Endodermal cell (in vitro differentiated cells): ENCODE results near the gene LOXL3. TPM values are rescaled to one million over a fixed set of nuclear protein-coding genes. Genes with fewer than 3 reads are reported as not detected.

Experiments used
- DNase-seq: peaks from one replicate; pipeline ENCODE4 v3.0.0-alpha.2; 2017
- H3K27ac ChIP-seq: 2 replicates; pipeline ENCODE4 v1.5.1; 2013; ENCODE audit warnings: mild to moderate bottlenecking, low read depth, low read length, moderate library complexity
- H3K27me3 ChIP-seq: 2 replicates; pipeline ENCODE4 v1.6.1; 2013; ENCODE audit warnings: mild to moderate bottlenecking, low read length, moderate library complexity; ENCODE audit not compliant: insufficient read depth, control insufficient read depth, poor library complexity, severe bottlenecking
- H3K36me3 ChIP-seq: 2 replicates; pipeline ENCODE4 v1.7.0; 2013; ENCODE audit warnings: mild to moderate bottlenecking, low read length, moderate library complexity; ENCODE audit not compliant: control insufficient read depth, insufficient read depth
- H3K4me1 ChIP-seq: one replicate; pipeline ENCODE4 v1.7.0; 2013; ENCODE audit warnings: low read length; ENCODE audit not compliant: control insufficient read depth, insufficient read depth
- H3K4me3 ChIP-seq: 2 replicates; pipeline ENCODE4 v1.5.1; 2013; ENCODE audit warnings: mild to moderate bottlenecking, low read length, moderate library complexity
- H3K9ac ChIP-seq: 2 replicates; pipeline ENCODE4 v1.6.1; 2013; ENCODE audit warnings: mild to moderate bottlenecking, low read length, moderate library complexity; ENCODE audit not compliant: poor library complexity, severe bottlenecking; ENCODE audit errors: extremely low read depth
- H3K9me3 ChIP-seq: 2 replicates; pipeline ENCODE4 v1.6.1; 2013; ENCODE audit warnings: mild to moderate bottlenecking, low read length, moderate library complexity; ENCODE audit not compliant: control insufficient read depth
- H3K27ac Mint-ChIP-seq: 2 replicates; pipeline ENCODE4 v1.8.0; 2020; ENCODE audit warnings: mixed read lengths
- H3K27me3 Mint-ChIP-seq: 2 replicates; pipeline ENCODE4 v1.8.0; 2021; ENCODE audit warnings: mild to moderate bottlenecking, mixed read lengths; ENCODE audit not compliant: insufficient read depth
- H3K36me3 Mint-ChIP-seq: 2 replicates; pipeline ENCODE4 v1.8.0; 2020; ENCODE audit warnings: low read depth, mixed read lengths
- H3K4me1 Mint-ChIP-seq: 2 replicates; pipeline ENCODE4 v1.8.0; 2020; ENCODE audit warnings: mixed read lengths
- H3K4me3 Mint-ChIP-seq: 2 replicates; pipeline ENCODE4 v1.8.0; 2020; ENCODE audit warnings: mild to moderate bottlenecking, moderate library complexity, mixed read lengths
- H3K9me3 Mint-ChIP-seq: 2 replicates; pipeline ENCODE4 v1.8.0; 2020; ENCODE audit warnings: mild to moderate bottlenecking, mixed read lengths
- WGBS, 2 experiments: methylation state at CpG; one replicate each; pipeline versions ENCODE4 v1.1.5 to v1.1.7; 2013; ENCODE audit warnings: missing lambda C conversion rate in 2 of 2, mixed read lengths in 1 of 2; ENCODE audit not compliant: insufficient coverage in 1 of 2, insufficient read length in 1 of 2; 5-methylcytosine and 5-hydroxymethylcytosine counted together
- total RNA-seq, 2 donors: library from RNA; stranded (reverse); fragmentation: NEBNext Ultra II Directional in 1 of 2; extraction: Animal tissue kit (Norgen Biotek cat#: 25700) in 1 of 2; gene quantifications; 2 replicates in 1 of 2; 3 replicates in 1 of 2; pipeline ENCODE4 v1.2.1, GENCODE V29; 2021
- TF ChIP-seq, protein P1 (sequence below): fragments of 200-600 bp; sonication (generic); conservative IDR thresholded peaks from 2 replicates; pipeline ENCODE4 v1.5.0; 2021; ENCODE audit warnings: antibody characterized with exemption, mild to moderate bottlenecking

Gene LOXL3
- total RNA-seq, 2 donors from 2014 or later: 5.4 to 7.6 TPM

DNA sequence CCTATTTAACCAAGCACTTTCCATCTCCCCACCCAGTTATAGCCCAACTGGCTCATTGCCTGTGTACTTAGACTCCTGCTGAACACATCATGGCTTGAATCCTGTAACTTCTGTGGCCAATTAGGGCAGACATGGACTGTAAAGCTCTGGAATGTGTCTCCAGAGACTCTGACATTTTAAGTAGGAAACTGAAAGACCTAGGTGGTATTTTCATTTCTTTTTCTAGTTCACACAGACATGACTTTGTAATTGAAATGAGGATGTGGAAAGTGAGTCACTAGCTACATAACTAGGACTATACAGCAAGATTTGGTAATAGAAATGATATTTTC, 13.0 kb upstream of the LOXL3 start:
- Histone ChIP-seq H3K4me3 (no peak overlapping the region), H3K4me1 (no peaks in the 10 kb centered on the region), H3K9me3 (no peaks in the 10 kb centered on the region), H3K27ac (no peak overlapping the region), H3K36me3 (no peaks in the 10 kb centered on the region), H3K27me3 (peaks cover 47% of the 10 kb centered on the region), H3K9ac (no peak overlapping the region)
- Mint-ChIP-seq H3K4me3 (no peak overlapping the region), H3K27ac (no peak overlapping the region), H3K9me3 (no peaks in the 10 kb centered on the region), H3K27me3 (peaks cover 16% of the 10 kb centered on the region), H3K36me3 (no peaks in the 10 kb centered on the region), H3K4me1 (no peaks in the 10 kb centered on the region)
- TF ChIP-seq, protein P1, sequence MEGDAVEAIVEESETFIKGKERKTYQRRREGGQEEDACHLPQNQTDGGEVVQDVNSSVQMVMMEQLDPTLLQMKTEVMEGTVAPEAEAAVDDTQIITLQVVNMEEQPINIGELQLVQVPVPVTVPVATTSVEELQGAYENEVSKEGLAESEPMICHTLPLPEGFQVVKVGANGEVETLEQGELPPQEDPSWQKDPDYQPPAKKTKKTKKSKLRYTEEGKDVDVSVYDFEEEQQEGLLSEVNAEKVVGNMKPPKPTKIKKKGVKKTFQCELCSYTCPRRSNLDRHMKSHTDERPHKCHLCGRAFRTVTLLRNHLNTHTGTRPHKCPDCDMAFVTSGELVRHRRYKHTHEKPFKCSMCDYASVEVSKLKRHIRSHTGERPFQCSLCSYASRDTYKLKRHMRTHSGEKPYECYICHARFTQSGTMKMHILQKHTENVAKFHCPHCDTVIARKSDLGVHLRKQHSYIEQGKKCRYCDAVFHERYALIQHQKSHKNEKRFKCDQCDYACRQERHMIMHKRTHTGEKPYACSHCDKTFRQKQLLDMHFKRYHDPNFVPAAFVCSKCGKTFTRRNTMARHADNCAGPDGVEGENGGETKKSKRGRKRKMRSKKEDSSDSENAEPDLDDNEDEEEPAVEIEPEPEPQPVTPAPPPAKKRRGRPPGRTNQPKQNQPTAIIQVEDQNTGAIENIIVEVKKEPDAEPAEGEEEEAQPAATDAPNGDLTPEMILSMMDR: no peak
- no peak for DNase-seq

DNA sequence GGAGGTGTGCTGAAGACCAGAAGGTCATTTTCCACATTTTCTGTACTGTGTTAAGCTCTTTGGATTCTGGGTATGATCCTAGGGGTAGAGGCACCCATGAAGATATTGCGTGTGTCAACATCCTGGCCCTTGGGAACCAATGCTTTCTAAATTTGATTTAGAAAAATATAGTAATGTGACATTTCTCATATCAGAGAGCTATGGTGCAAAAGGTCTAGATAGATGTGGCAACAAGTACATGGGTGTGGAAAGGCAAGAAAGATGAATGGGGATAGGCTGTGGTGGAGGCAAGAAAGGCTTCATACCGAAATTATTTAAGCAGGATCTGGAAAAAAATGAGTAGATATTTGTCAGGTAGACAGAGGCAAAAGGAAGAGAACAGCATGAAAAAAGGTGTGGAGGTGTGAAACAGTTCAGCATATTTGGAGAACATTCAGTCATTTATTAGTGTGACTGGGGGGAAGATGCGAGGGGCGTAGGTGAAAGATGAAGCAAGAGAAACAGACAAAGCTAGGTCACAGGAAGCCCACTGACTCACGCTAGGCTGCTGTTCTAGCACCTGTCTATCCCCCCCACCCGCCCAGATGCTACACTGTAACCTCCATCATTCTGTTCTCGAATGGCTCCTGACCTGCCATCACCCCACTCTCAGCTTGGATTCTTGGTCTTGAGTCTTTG, 12.5 kb upstream of the LOXL3 start:
- H3K9me3 ChIP-seq: no peaks in the 10 kb centered on the region
- H3K9ac ChIP-seq: no peak overlapping the region
- Mint-ChIP-seq H3K27ac (no peak overlapping the region), H3K9me3 (no peaks in the 10 kb centered on the region), H3K4me3 (no peak overlapping the region), H3K27me3 (peaks cover 21% of the 10 kb centered on the region), H3K4me1 (no peaks in the 10 kb centered on the region), H3K36me3 (no peaks in the 10 kb centered on the region)
- H3K27me3 ChIP-seq: peaks cover 45% of the 10 kb centered on the region
- H3K27ac ChIP-seq: no peak overlapping the region
- peak; percentile 20 for DNase-seq
- 85 to 94% methylated on average over 4 to 7 of the region's 7 CpGs for WGBS, 2 experiments
- TF ChIP-seq, protein P1: no peak
- H3K4me1 ChIP-seq: no peaks in the 10 kb centered on the region
- no peaks in the 10 kb centered on the region for H3K36me3 ChIP-seq
- no peak overlapping the region for H3K4me3 ChIP-seq

DNA sequence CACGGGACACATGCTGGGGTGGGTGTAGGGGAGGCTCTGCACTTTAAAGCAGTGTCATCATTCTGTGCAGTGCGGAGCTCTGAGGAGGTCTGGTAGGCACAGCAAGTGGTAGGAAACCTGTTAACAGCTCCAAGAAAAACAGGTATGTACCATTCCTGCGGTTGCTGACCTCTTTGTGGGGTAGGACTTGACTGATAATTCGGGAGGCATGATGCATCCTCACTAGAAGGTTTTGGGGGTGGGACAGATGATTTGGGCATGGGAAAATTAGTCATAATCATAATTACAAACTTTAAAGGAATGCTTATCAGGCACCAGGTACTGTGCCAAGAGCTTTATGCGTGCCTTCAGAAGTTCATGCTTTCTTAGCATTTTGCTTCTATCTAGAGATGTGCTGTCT, 10.5 kb upstream of the LOXL3 start:
- H3K27ac Mint-ChIP-seq: no peak overlapping the region
- H3K36me3 Mint-ChIP-seq: no peaks in the 10 kb centered on the region
- Histone ChIP-seq H3K9me3 (no peaks in the 10 kb centered on the region), H3K4me3 (no peak overlapping the region), H3K9ac (no peak overlapping the region), H3K36me3 (no peaks in the 10 kb centered on the region), H3K27ac (no peak overlapping the region), H3K4me1 (no peaks in the 10 kb centered on the region), H3K27me3 (peaks cover 35% of the 10 kb centered on the region)
- H3K4me3 Mint-ChIP-seq: no peak overlapping the region
- DNase-seq: peak; percentile 32
- TF ChIP-seq, protein P1: no peak
- H3K4me1 Mint-ChIP-seq: peaks cover 9% of the 10 kb centered on the region
- H3K27me3 Mint-ChIP-seq: peaks cover 29% of the 10 kb centered on the region
- WGBS, 2 experiments: 85 to 87% methylated on average over 4 to 5 of the region's 5 CpGs
- H3K9me3 Mint-ChIP-seq: no peaks in the 10 kb centered on the region
